Glomerular endothelial cell (primary cell): ENCODE results near the gene TAC4. TPM values are rescaled to one million over a fixed set of nuclear protein-coding genes. Genes with fewer than 3 reads are reported as not detected.

Experiments
- DNase-seq: peaks from one replicate; pipeline ENCODE4 v3.0.0-alpha.2; 2011; ENCODE audit warnings: low read depth, low spot score; ENCODE audit errors: extremely low read depth
- total RNA-seq: library from RNA; depleted of rRNA; stranded (reverse); fragments of >200 nt; gene quantifications from 2 replicates; pipeline ENCODE4 v1.2.3, GENCODE V29; 2015

Gene TAC4
- not detected in 2 replicates for total RNA-seq

GRCh38 chr17:49848019-49848473, at the start of gene TAC4:
Gene TAC4, minus strand, starts transcription at chr17:49848069. Its CDS starts 52 bp downstream, at chr17:49848017.
- DNase-seq: no peak

- DNase-seq: no peak
Observed at GRCh38 chr17:49896860-49897259, 49.0 kb upstream of the TAC4 start.

- no peak for DNase-seq
Observed at GRCh38 chr17:49896222-49896621, 48.4 kb upstream of the TAC4 start.

- DNase-seq: no peak
Observed at GRCh38 chr17:49895812-49896211, 47.9 kb upstream of the TAC4 start.

- no peak for DNase-seq
Observed at GRCh38 chr17:49894761-49895160, 46.9 kb upstream of the TAC4 start.

GRCh38 chr17:49891694-49892389, 44.0 kb upstream of the TAC4 start:
- DNase-seq: no peak

- DNase-seq: no peak
Observed at GRCh38 chr17:49891271-49891670, 43.4 kb upstream of the TAC4 start.

GRCh38 chr17:49890852-49891251, 43.0 kb upstream of the TAC4 start:
- DNase-seq: no peak

- no peak for DNase-seq
Observed at GRCh38 chr17:49890077-49890821, 42.4 kb upstream of the TAC4 start.

- no peak for DNase-seq
Observed at GRCh38 chr17:49889500-49889899, 41.6 kb upstream of the TAC4 start.

GRCh38 chr17:49887744-49888360, 40.0 kb upstream of the TAC4 start:
- DNase-seq: no peak

GRCh38 chr17:49887086-49887743, 39.3 kb upstream of the TAC4 start:
- DNase-seq: no peak

- no peak for DNase-seq
Observed at GRCh38 chr17:49886036-49886435, 38.2 kb upstream of the TAC4 start.

GRCh38 chr17:49882434-49882833, 34.6 kb upstream of the TAC4 start:
- DNase-seq: no peak

GRCh38 chr17:49881054-49881402, 33.2 kb upstream of the TAC4 start:
- DNase-seq: no peak

- DNase-seq: no peak
Observed at GRCh38 chr17:49880291-49881053, 32.6 kb upstream of the TAC4 start.

GRCh38 chr17:49878931-49879904, 31.3 kb upstream of the TAC4 start:
- no peak for DNase-seq

- no peak for DNase-seq
Observed at GRCh38 chr17:49875685-49876084, 27.8 kb upstream of the TAC4 start.

GRCh38 chr17:49874911-49875310, 27.0 kb upstream of the TAC4 start:
- DNase-seq: no peak
